Measurements from ENCODE around the gene PNPLA3. TPM values are rescaled to one million over a fixed set of nuclear protein-coding genes. Genes with fewer than 3 reads are reported as not detected.

The PNPLA3 gene
- total RNA-seq (not detected), polyA plus RNA-seq (1 to 10 TPM in 1 of 3 donors, not detected in 2; 1.3 TPM)

DNA sequence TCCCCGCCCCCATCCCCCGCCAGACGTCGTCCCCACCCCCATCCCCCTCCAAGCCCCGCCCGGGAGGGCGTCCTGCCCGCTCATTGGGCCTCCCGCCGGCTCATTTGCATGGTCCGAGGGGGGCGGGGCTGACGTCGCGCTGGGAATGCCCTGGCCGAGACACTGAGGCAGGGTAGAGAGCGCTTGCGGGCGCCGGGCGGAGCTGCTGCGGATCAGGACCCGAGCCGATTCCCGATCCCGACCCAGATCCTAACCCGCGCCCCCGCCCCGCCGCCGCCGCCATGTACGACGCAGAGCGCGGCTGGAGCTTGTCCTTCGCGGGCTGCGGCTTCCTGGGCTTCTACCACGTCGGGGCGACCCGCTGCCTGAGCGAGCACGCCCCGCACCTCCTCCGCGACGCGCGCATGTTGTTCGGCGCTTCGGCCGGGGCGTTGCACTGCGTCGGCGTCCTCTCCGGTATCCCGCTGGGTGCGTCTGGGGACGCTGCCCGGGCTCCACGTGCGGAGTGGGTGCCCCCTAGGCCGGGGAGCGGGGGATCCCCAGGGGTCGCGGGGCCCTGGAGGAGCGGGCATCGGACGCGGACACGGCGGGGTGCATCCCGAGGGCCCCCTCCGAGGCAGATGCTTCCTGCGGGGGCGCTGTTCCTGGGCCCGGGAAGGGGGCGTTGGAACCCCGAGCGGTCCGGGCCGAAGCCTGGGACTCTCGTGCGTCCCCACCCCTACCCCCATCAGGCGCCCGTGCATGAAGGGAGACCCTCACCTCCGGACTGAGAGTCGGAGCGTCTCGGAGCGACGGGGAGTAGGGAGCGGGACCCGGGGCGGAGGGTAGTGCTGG, at the start of gene PNPLA3:
Gene PNPLA3 (plus strand): TSS at position 175 of the 834 bp plus-strand sequence. CDS start 107 bp downstream, at position 282.
- peak within 1 kb of the TSS in 2 of 4 donors; percentile 33 to 63 for H3K27ac ChIP-seq
- H3K27me3 ChIP-seq, result peaks cover 0 to 38% (median 23%) of the 10 kb centered on the region in 3 donors
- DNase-seq, result peak; percentile 92
- intact Hi-C loops (cut with DNase I), result no loop called here
- TF ChIP-seq POLR2A (IDR thresholded peaks at IDR 0.05) (no peak), POLR2AphosphoS5 (IDR thresholded peaks at IDR 0.05) (peak in 2 of 4 donors; percentile 13 to 82)
- peaks cover 0 to 17% (median 13%) of the 10 kb centered on the region in 4 donors for H3K4me1 ChIP-seq
- H3K36me3 ChIP-seq, result no peaks in the 10 kb centered on the region
- WGBS, 2 donors, result 3 to 5% methylated on average over 100 of the region's 100 CpGs
- H3K9me3 ChIP-seq, result no peaks in the 10 kb centered on the region
- peak within 1 kb of the TSS; percentile 33 to 62 (median 52) for H3K4me3 ChIP-seq

GRCh38 chr22:43876866-43877509, 46.6 kb upstream of the PNPLA3 start:
- H3K27ac ChIP-seq, result no peak overlapping the region
- peak; percentile 27 for DNase-seq
- intact Hi-C loops (cut with DNase I), result no loop called here

DNA sequence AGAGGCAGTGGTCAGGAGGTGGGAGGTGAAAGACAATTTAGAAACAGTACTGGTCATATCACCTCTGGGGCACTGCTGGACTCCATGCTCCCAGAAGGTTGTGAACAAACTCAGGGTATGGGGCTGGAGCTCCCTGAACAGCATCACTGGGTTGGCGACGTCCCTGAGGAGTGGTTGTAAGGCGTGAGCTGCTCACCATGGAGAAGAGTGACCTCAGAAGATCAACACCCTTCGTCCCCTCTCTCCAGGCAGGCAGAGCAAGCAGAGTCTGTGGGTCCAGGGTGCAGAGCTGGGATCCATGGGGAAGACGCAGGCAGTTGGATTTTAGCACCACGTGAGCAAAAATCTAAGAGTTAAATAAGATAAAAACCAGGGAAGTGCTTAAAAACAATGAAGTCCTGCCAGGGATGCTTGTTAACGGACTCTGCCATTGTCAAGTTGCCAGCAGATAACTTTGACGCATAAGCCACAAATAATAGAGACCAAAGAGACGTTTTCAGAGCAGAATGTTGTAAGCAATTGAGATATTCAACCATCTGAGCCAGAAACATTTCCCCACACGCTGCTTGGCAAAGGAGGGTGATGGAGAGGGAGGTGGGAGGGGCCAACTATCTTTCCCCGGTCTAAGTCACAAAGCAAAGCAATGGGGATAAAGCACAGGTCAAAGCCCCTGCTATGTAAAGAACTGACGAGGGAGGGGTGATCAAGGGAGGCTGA, 45.4 kb upstream of the PNPLA3 start:
- Histone ChIP-seq H3K27ac (no peak overlapping the region), H3K36me3 (no peaks in the 10 kb centered on the region), H3K4me1 (no peaks in the 10 kb centered on the region), H3K9me3 (no peaks in the 10 kb centered on the region), H3K27me3 (peaks cover 0 to 44% (median 12%) of the 10 kb centered on the region in 3 donors), H3K4me3 (no peak overlapping the region)
- peak; percentile 21 for DNase-seq
- WGBS, 2 donors, result 55 to 69% methylated on average over 12 of the region's 12 CpGs
- intact Hi-C loops (cut with DNase I), result no loop called here
- TF ChIP-seq CTCF (IDR thresholded peaks at IDR 0.05), result no peak
- TF ChIP-seq EP300 (IDR thresholded peaks at IDR 0.05), result no peak
- no peak for TF ChIP-seq POLR2A (IDR thresholded peaks at IDR 0.05)
- no peak for TF ChIP-seq POLR2AphosphoS5 (IDR thresholded peaks at IDR 0.05)

More at GRCh38 chr22:43876866-43877509, 46.6 kb upstream of the PNPLA3 start:
- H3K4me1 ChIP-seq, result no peaks in the 10 kb centered on the region
- peaks cover 0 to 44% (median 12%) of the 10 kb centered on the region in 3 donors for H3K27me3 ChIP-seq
- no peaks in the 10 kb centered on the region for H3K9me3 ChIP-seq
- WGBS, 2 donors, result 54 to 75% methylated on average over 5 of the region's 5 CpGs
- H3K36me3 ChIP-seq, result no peaks in the 10 kb centered on the region
- no peak for TF ChIP-seq POLR2A (IDR thresholded peaks at IDR 0.05)
- no peak for TF ChIP-seq CTCF (IDR thresholded peaks at IDR 0.05)
- TF ChIP-seq POLR2AphosphoS5 (IDR thresholded peaks at IDR 0.05), result no peak
- TF ChIP-seq EP300 (IDR thresholded peaks at IDR 0.05), result no peak
- H3K4me3 ChIP-seq, result no peak overlapping the region

GRCh38 chr22:43878831-43879550, 44.6 kb upstream of the PNPLA3 start:
- no peak overlapping the region for H3K27ac ChIP-seq
- TF ChIP-seq POLR2A (IDR thresholded peaks at IDR 0.05), result no peak

GRCh38 chr22:43879901-43880540, 43.6 kb upstream of the PNPLA3 start:
- no peak overlapping the region for H3K4me3 ChIP-seq
- no peak for TF ChIP-seq CTCF (IDR thresholded peaks at IDR 0.05)
- TF ChIP-seq EP300 (IDR thresholded peaks at IDR 0.05), result no peak
- no peak for TF ChIP-seq POLR2A (IDR thresholded peaks at IDR 0.05)
- no peak for TF ChIP-seq POLR2AphosphoS5 (IDR thresholded peaks at IDR 0.05)
- intact Hi-C loops (cut with DNase I), result loop anchor here (5.0 kb wide), 1 partner anchor 493 kb away; no protein-coding TSS in a partner anchor
- peak; percentile 35 for DNase-seq
- H3K9me3 ChIP-seq, result no peaks in the 10 kb centered on the region
- 78 to 80% methylated on average over 14 of the region's 14 CpGs for WGBS, 2 donors
- H3K36me3 ChIP-seq, result no peaks in the 10 kb centered on the region
- H3K27me3 ChIP-seq, result peaks cover 0 to 32% (median 12%) of the 10 kb centered on the region in 3 donors
- H3K27ac ChIP-seq, result no peak overlapping the region
- no peaks in the 10 kb centered on the region for H3K4me1 ChIP-seq

More at GRCh38 chr22:43878831-43879550, 44.6 kb upstream of the PNPLA3 start:
- intact Hi-C loops (cut with DNase I), result no loop called here
- Histone ChIP-seq H3K4me1 (no peaks in the 10 kb centered on the region), H3K4me3 (no peak overlapping the region), H3K27me3 (peaks cover 0 to 41% (median 12%) of the 10 kb centered on the region in 3 donors), H3K36me3 (no peaks in the 10 kb centered on the region), H3K9me3 (no peaks in the 10 kb centered on the region)
- WGBS, 2 donors, result 65 to 72% methylated on average over 12 of the region's 12 CpGs
- peak; percentile 40 for DNase-seq
